Ovary (tissue), 9 donors: ENCODE measurements around the gene DGKI. TPM values are rescaled to one million over a fixed set of nuclear protein-coding genes. Genes with fewer than 3 reads are reported as not detected.

Experiments used
- DNase-seq, 5 donors: peaks; one replicate each; pipeline ENCODE4 v3.0.0-alpha.2; 2019 to 2020
- H3K27ac ChIP-seq, 2 donors: fragments of 200-600 bp; one replicate each; pipeline versions ENCODE4 v1.5.1 to v1.8.0; 2019 to 2022
- H3K27me3 ChIP-seq: fragments of 200-600 bp; one replicate; pipeline ENCODE4 v1.8.0; 2022
- H3K36me3 ChIP-seq: fragments of 200-600 bp; sonication (generic); one replicate; pipeline ENCODE4 v1.5.1; 2019
- H3K4me1 ChIP-seq: one replicate; pipeline ENCODE4 v1.8.1; 2013; ENCODE audit warnings: mild to moderate bottlenecking, moderate library complexity; ENCODE audit not compliant: insufficient read depth
- H3K4me3 ChIP-seq: fragments of 200-600 bp; sonication (generic); one replicate; pipeline ENCODE4 v1.5.1; 2017
- H3K9me3 ChIP-seq, 2 donors: fragments of 200-600 bp in 1 of 2; sonication (generic) in 1 of 2; one replicate each; pipeline versions ENCODE4 v1.5.1 to v1.8.1; 2013 to 2019; ENCODE audit warnings: mild to moderate bottlenecking in 1 of 2, moderate library complexity in 1 of 2
- CTCF ChIP-seq, 3 donors: fragments of 450-650 bp in 2 of 3; fragments of 200-600 bp in 1 of 3; IDR thresholded peaks; one replicate each; pipeline versions ENCODE4 v1.5.1 to v1.8.0; 2016 to 2022; ENCODE audit warnings: antibody characterized with exemption in 3 of 3, mild to moderate bottlenecking in 1 of 3
- EP300 ChIP-seq: sonication (generic); formaldehyde crosslinking; IDR thresholded peaks from one replicate; pipeline ENCODE4 v1.6.1; 2017; ENCODE audit warnings: antibody characterized with exemption
- POLR2A ChIP-seq: fragments of 450-650 bp; IDR thresholded peaks from one replicate; pipeline ENCODE4 v1.6.1; 2017; ENCODE audit warnings: antibody characterized with exemption, mild to moderate bottlenecking, moderate library complexity
- WGBS, 3 donors: extraction: QIAGEN DNeasy Blood & Tissue Kit in 1 of 3; methylation state at CpG; one replicate each; pipeline versions ENCODE4 v1.1.5 to v1.1.7; 2013 to 2017; 5-methylcytosine and 5-hydroxymethylcytosine counted together
- intact Hi-C, 4 donors: fragments of 100-400 bp; cut with DNase I; formaldehyde crosslinking; loops; one replicate each; pipeline versions ENCODE4 v1.11.0 to v1.15.1; 2022 to 2023
- polyA plus RNA-seq, 2 donors: library from polyadenylated mRNA; stranded (reverse); fragments of 200-250 nt in 1 of 2; fragments of 350-450 nt in 1 of 2; fragmentation: Illumina TruSeq in 1 of 2; extraction: RNeasy Lipid Tissue Mini Kit (QIAGEN cat#74804) in 1 of 2; gene quantifications; one replicate each; pipeline ENCODE4 v1.2.3, GENCODE V29; 2013 to 2014
- total RNA-seq, 7 donors: library from RNA; depleted of rRNA in 2 of 7; stranded (reverse); fragments of >200 nt in 2 of 7; fragmentation: NEBNext Ultra II Directional in 3 of 7; extraction: Animal tissue kit (Norgen Biotek cat#: 25700) in 3 of 7; gene quantifications; one replicate each; pipeline versions ENCODE4 v1.1.0 to v1.2.4, GENCODE V29; 2016 to 2023
- donor health status: DM: no; HTN: no; CAD: no; lungs with moderate emphysema.
- donor health status: DM: no; HTN: no; CAD: no.
- donor health status: Bipolar disorder and iron deficiency.
- donor health status: DM: yes; HTN: yes; CAD: no.
- donor health status: DM: no; HTN: no; CAD: no.
- donor health status: DM: yes; HTN: yes; CAD: no.

DGKI gene
- total and polyA plus RNA-seq, 9 donors = 0.10 to 1.3 (median 0.29) TPM

GRCh38 chr7:137652721-137653120 is 194.1 kb downstream of the DGKI start:
- H3K4me3 ChIP-seq = no peak overlapping the region
- no peak overlapping the region for H3K27ac ChIP-seq
- no peaks in the 10 kb centered on the region for H3K27me3 ChIP-seq
- TF ChIP-seq EP300 (no peak), POLR2A (no peak), CTCF (IDR thresholded peaks at IDR 0.05) (no peak)
- no peaks in the 10 kb centered on the region for H3K36me3 ChIP-seq
- H3K9me3 ChIP-seq = no peaks in the 10 kb centered on the region
- no peaks in the 10 kb centered on the region for H3K4me1 ChIP-seq
- no peak for DNase-seq
- 41 to 60% (median 51%) methylated on average over 1 of the region's 1 CpG for WGBS, 3 donors
- intact Hi-C loops = loop anchor here in 1 of 4 donors (10.0 kb wide), 2 partner anchors 242 to 362 kb away; no protein-coding TSS in a partner anchor

- Histone ChIP-seq H3K27me3 (no peaks in the 10 kb centered on the region), H3K9me3 (no peaks in the 10 kb centered on the region), H3K4me1 (no peaks in the 10 kb centered on the region), H3K27ac (no peak overlapping the region), H3K4me3 (no peak overlapping the region), H3K36me3 (no peaks in the 10 kb centered on the region)
- intact Hi-C loops = no loop called here
- 91 to 94% (median 92%) methylated on average over 3 of the region's 3 CpGs for whole genome bisulfite sequencing, 3 donors
- no peak for TF ChIP-seq EP300
- no peak for TF ChIP-seq CTCF (IDR thresholded peaks at IDR 0.05)
- TF ChIP-seq POLR2A = no peak
- DNase-seq = no peak
Measured at GRCh38 chr7:137647905-137648565, 198.7 kb downstream of the DGKI start.

- no peaks in the 10 kb centered on the region for H3K36me3 ChIP-seq
- TF ChIP-seq CTCF (IDR thresholded peaks at IDR 0.05) (no peak), POLR2A (no peak), EP300 (no peak)
- no peaks in the 10 kb centered on the region for H3K9me3 ChIP-seq
- intact Hi-C loops = no loop called here
- no peak overlapping the region for H3K4me3 ChIP-seq
- WGBS, 3 donors = 46 to 50% (median 49%) methylated on average over 2 of the region's 2 CpGs
- no peak for DNase-seq
- H3K27ac ChIP-seq = no peak overlapping the region
- no peaks in the 10 kb centered on the region for H3K4me1 ChIP-seq
- no peaks in the 10 kb centered on the region for H3K27me3 ChIP-seq
Measured at GRCh38 chr7:137642472-137642871, 204.3 kb downstream of the DGKI start.

- intact Hi-C loops = no loop called here
- no peaks in the 10 kb centered on the region for H3K4me1 ChIP-seq
- no peak overlapping the region for H3K4me3 ChIP-seq
- no peak for TF ChIP-seq CTCF (IDR thresholded peaks at IDR 0.05)
- no peak for TF ChIP-seq POLR2A
- TF ChIP-seq EP300 = no peak
- H3K9me3 ChIP-seq = no peaks in the 10 kb centered on the region
- H3K36me3 ChIP-seq = no peaks in the 10 kb centered on the region
- no peak overlapping the region for H3K27ac ChIP-seq
- H3K27me3 ChIP-seq = no peaks in the 10 kb centered on the region
- DNase-seq = no peak
Measured at GRCh38 chr7:137642031-137642430, 204.7 kb downstream of the DGKI start.
